Sigmoid colon (tissue), 4 donors: Measurements from ENCODE around the gene PAK5.

ENCODE experiments used
- POLR2A ChIP-seq, 2 donors: fragments of 450-650 bp; IDR thresholded peaks; one replicate each; pipeline ENCODE4 v1.6.1; 2016; ENCODE audit warnings: antibody characterized with exemption in 2 of 2, mild to moderate bottlenecking in 2 of 2, moderate library complexity in 2 of 2
- POLR2AphosphoS5 ChIP-seq, 4 donors: sonication (generic); formaldehyde crosslinking; IDR thresholded peaks; one replicate each; pipeline ENCODE4 v1.6.1; 2017; ENCODE audit warnings: antibody characterized with exemption in 4 of 4
- TF ChIP-seq, protein P1 (sequence below), 4 experiments: fragments of 450-650 bp in 3 of 4; fragments of 200-600 bp in 1 of 4; IDR thresholded peaks; one replicate each; pipeline ENCODE4 v1.5.1; 2016 to 2019; ENCODE audit warnings: antibody characterized with exemption in 4 of 4, mild to moderate bottlenecking in 3 of 4, moderate library complexity in 2 of 4

DNA sequence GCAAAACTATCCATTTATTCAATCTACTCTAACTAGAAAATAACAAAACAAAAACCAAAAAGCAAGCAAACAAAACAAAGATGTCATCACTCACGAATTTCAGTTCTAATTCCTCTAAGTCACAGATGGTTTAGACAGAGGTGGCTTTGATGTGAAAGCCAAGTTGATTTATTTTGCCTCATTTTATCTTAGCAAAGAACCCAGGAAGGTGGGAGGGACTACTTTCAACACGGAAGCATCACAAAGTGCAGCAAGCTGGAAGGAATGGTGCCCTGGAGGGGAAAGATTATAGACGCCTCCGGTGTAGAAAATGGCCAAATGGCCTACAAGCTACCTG lies 236.1 kb downstream of the PAK5 start:
- TF ChIP-seq, protein P1, sequence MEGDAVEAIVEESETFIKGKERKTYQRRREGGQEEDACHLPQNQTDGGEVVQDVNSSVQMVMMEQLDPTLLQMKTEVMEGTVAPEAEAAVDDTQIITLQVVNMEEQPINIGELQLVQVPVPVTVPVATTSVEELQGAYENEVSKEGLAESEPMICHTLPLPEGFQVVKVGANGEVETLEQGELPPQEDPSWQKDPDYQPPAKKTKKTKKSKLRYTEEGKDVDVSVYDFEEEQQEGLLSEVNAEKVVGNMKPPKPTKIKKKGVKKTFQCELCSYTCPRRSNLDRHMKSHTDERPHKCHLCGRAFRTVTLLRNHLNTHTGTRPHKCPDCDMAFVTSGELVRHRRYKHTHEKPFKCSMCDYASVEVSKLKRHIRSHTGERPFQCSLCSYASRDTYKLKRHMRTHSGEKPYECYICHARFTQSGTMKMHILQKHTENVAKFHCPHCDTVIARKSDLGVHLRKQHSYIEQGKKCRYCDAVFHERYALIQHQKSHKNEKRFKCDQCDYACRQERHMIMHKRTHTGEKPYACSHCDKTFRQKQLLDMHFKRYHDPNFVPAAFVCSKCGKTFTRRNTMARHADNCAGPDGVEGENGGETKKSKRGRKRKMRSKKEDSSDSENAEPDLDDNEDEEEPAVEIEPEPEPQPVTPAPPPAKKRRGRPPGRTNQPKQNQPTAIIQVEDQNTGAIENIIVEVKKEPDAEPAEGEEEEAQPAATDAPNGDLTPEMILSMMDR (IDR thresholded peaks at IDR 0.05), result no peak
- TF ChIP-seq POLR2A (IDR thresholded peaks at IDR 0.05) (no peak), POLR2AphosphoS5 (IDR thresholded peaks at IDR 0.05) (no peak)
